Fibroblast of the aortic adventitia (primary cell): ENCODE measurements around the gene NKAPD1. TPM values are rescaled to one million over a fixed set of nuclear protein-coding genes. Genes with fewer than 3 reads are reported as not detected.
"Not testable (repeated sequence)": the region's sequence is repeated elsewhere in the genome, so short reads cannot be mapped to it uniquely, and the experiment has no call there.

Experiments used
- DNase-seq: peaks from one replicate; pipeline ENCODE4 v3.0.0-alpha.2; 2010; ENCODE audit warnings: low read depth
- H3K4me3 ChIP-seq: 2 replicates; pipeline ENCODE4 v1.5.1; 2011; ENCODE audit warnings: low read depth, mild to moderate bottlenecking, control low read depth, low read length, moderate library complexity
- CTCF ChIP-seq: IDR thresholded peaks from 2 replicates; pipeline ENCODE4 v1.5.1; 2011; ENCODE audit warnings: mild to moderate bottlenecking, low read length, control low read depth, inconsistent platforms; ENCODE audit not compliant: insufficient read depth
- total RNA-seq: library from RNA; depleted of rRNA; stranded (reverse); fragments of >200 nt; gene quantifications from 2 replicates; pipeline ENCODE4 v1.2.3, GENCODE V29; 2012; ENCODE audit warnings: low replicate concordance

The NKAPD1 gene
- total RNA-seq, 1 donor: 31.1 TPM

- TF ChIP-seq CTCF: no peak
- DNase-seq: no peak
- H3K4me3 ChIP-seq: peak overlapping the region; percentile 100
Observed at GRCh38 chr11:112087212-112087611, 13.1 kb downstream of the NKAPD1 start.

GRCh38 chr11:112095302-112095701 lies 21.2 kb downstream of the NKAPD1 start:
- DNase-seq, H3K4me3 ChIP-seq: not testable (repeated sequence)

GRCh38 chr11:112096194-112096593 lies 22.1 kb downstream of the NKAPD1 start:
- no peak for DNase-seq
- no peak for TF ChIP-seq CTCF
- no peak overlapping the region for H3K4me3 ChIP-seq

GRCh38 chr11:112097734-112098528 lies 23.8 kb downstream of the NKAPD1 start:
- no peak overlapping the region for H3K4me3 ChIP-seq
- TF ChIP-seq CTCF: no peak
- DNase-seq: no peak

GRCh38 chr11:112100462-112100861 lies 26.4 kb downstream of the NKAPD1 start:
- TF ChIP-seq CTCF: no peak
- no peak overlapping the region for H3K4me3 ChIP-seq
- DNase-seq: no peak

- DNase-seq: no peak
- no peak overlapping the region for H3K4me3 ChIP-seq
- TF ChIP-seq CTCF: no peak
Observed at GRCh38 chr11:112103446-112103845, 29.3 kb downstream of the NKAPD1 start.

- DNase-seq: no peak
- TF ChIP-seq CTCF: no peak
- H3K4me3 ChIP-seq: no peak overlapping the region
Observed at GRCh38 chr11:112106070-112106469, 32.0 kb downstream of the NKAPD1 start.
